GM19240 (cell line): ENCODE data around the gene SLC35G1.

Experiments
- DNase-seq: peaks from one replicate; pipeline ENCODE4 v3.0.0; 2011; ENCODE audit warnings: low spot score; ENCODE audit not compliant: insufficient read length

Gene SLC35G1

GRCh38 chr10:93893646-93894515 is at the start of gene SLC35G1:
TSS of gene SLC35G1 (plus strand) at chr10:93893978. CDS start at chr10:93894034, 56 bp downstream.
- peak; percentile 68 for DNase-seq

- no peak for DNase-seq
These were observed 48.7 kb upstream of the SLC35G1 start for GRCh38 chr10:93844979-93845626.

GRCh38 chr10:93849593-93849992 is 44.2 kb upstream of the SLC35G1 start:
- no peak for DNase-seq

- DNase-seq, result no peak
These were observed 43.5 kb upstream of the SLC35G1 start for GRCh38 chr10:93850031-93851015.

- DNase-seq, result no peak
These were observed 42.6 kb upstream of the SLC35G1 start for GRCh38 chr10:93851169-93851568.

- DNase-seq, result no peak
These were observed 41.2 kb upstream of the SLC35G1 start for GRCh38 chr10:93852476-93853095.

GRCh38 chr10:93854975-93855374 is 38.8 kb upstream of the SLC35G1 start:
- DNase-seq, result no peak

GRCh38 chr10:93856349-93857145 is 37.2 kb upstream of the SLC35G1 start:
- DNase-seq, result no peak

GRCh38 chr10:93859049-93859655 is 34.6 kb upstream of the SLC35G1 start:
- no peak for DNase-seq

- DNase-seq, result no peak
These were observed 32.0 kb upstream of the SLC35G1 start for GRCh38 chr10:93861825-93862224.

GRCh38 chr10:93865794-93866425 is 27.9 kb upstream of the SLC35G1 start:
- DNase-seq, result no peak

- DNase-seq, result no peak
These were observed 26.3 kb upstream of the SLC35G1 start for GRCh38 chr10:93867525-93867924.

- no peak for DNase-seq
These were observed 22.0 kb upstream of the SLC35G1 start for GRCh38 chr10:93871671-93872204.

GRCh38 chr10:93872375-93873158 is 21.2 kb upstream of the SLC35G1 start:
- no peak for DNase-seq

GRCh38 chr10:93873420-93874115 is 20.2 kb upstream of the SLC35G1 start:
- no peak for DNase-seq

- no peak for DNase-seq
These were observed 19.3 kb upstream of the SLC35G1 start for GRCh38 chr10:93874309-93875031.

GRCh38 chr10:93875032-93875358 is 18.8 kb upstream of the SLC35G1 start:
- DNase-seq, result no peak
